T-helper 2 cell (primary cell): ENCODE results near the gene RTP1.
A peak's percentile ranks its signal among the peaks of the same experiment; 100 is the strongest.

Source experiments
- DNase-seq, 5 experiments: peaks; one replicate each; pipeline versions ENCODE4 v3.0.0 to v3.0.0-alpha.2; 2012 to 2022

The RTP1 gene

GRCh38 chr3:187243933-187244524 is 46.7 kb downstream of the RTP1 start:
- no peak for DNase-seq

- DNase-seq: peak in 1 of 5 experiments; percentile 25
Measured at GRCh38 chr3:187247398-187247797, 50.1 kb downstream of the RTP1 start.
